Tibial nerve (tissue), 4 donors: ENCODE measurements around the gene DCAF17. TPM values are rescaled to one million over a fixed set of nuclear protein-coding genes. Genes with fewer than 3 reads are reported as not detected.

Experiments used
- DNase-seq, 2 donors: peaks; one replicate each; pipeline ENCODE4 v3.0.0-alpha.2; 2019; ENCODE audit warnings: low spot score in 2 of 2
- H3K27ac ChIP-seq, 4 donors: fragments of 200-600 bp; sonication (generic) in 3 of 4; one replicate each; pipeline ENCODE4 v1.5.1; 2017 to 2019; ENCODE audit warnings: mild to moderate bottlenecking in 1 of 4
- H3K27me3 ChIP-seq, 2 donors: fragments of 200-600 bp; sonication (generic) in 1 of 2; one replicate each; pipeline versions ENCODE4 v1.5.1 to v1.6.0; 2017 to 2019
- H3K36me3 ChIP-seq, 3 donors: fragments of 200-600 bp; sonication (generic); one replicate each; pipeline ENCODE4 v1.5.1; 2018 to 2019
- H3K4me1 ChIP-seq, 4 donors: fragments of 200-600 bp; sonication (generic) in 3 of 4; one replicate each; pipeline ENCODE4 v1.5.1; 2017 to 2019
- H3K4me3 ChIP-seq, 4 donors: fragments of 200-600 bp; sonication (generic) in 3 of 4; one replicate each; pipeline ENCODE4 v1.5.1; 2017 to 2019; ENCODE audit warnings: mild to moderate bottlenecking in 1 of 4, moderate library complexity in 1 of 4
- H3K9me3 ChIP-seq, 4 donors: fragments of 200-600 bp; sonication (generic) in 3 of 4; one replicate each; pipeline ENCODE4 v1.5.1; 2017 to 2019
- CTCF ChIP-seq, 5 experiments: fragments of 200-600 bp in 3 of 5; fragments of 450-650 bp in 2 of 5; sonication (generic) in 3 of 5; IDR thresholded peaks; one replicate each; pipeline ENCODE4 v1.5.1; 2016 to 2019; ENCODE audit warnings: antibody characterized with exemption in 5 of 5, mild to moderate bottlenecking in 3 of 5, moderate library complexity in 2 of 5
- EP300 ChIP-seq, 2 donors: sonication (generic); formaldehyde crosslinking; IDR thresholded peaks; one replicate each; pipeline ENCODE4 v1.6.1; 2017; ENCODE audit warnings: antibody characterized with exemption in 2 of 2, mild to moderate bottlenecking in 1 of 2
- POLR2A ChIP-seq, 2 donors: fragments of 450-650 bp; IDR thresholded peaks; one replicate each; pipeline ENCODE4 v1.6.1; 2017; ENCODE audit warnings: antibody characterized with exemption in 2 of 2, mild to moderate bottlenecking in 2 of 2, moderate library complexity in 2 of 2
- WGBS, 2 donors: methylation state at CpG; one replicate each; pipeline ENCODE4 v1.1.5; 2018; 5-methylcytosine and 5-hydroxymethylcytosine counted together
- total RNA-seq, 4 donors: library from RNA; depleted of rRNA; stranded (reverse); fragments of >200 nt; gene quantifications; one replicate each; pipeline ENCODE4 v1.1.0, GENCODE V29; 2016

The DCAF17 gene
- total RNA-seq, 4 donors from 2014 or later, result 17.3 to 38.4 (median 23.8) TPM

- no peak overlapping the region for H3K27ac ChIP-seq
- H3K9me3 ChIP-seq, result no peaks in the 10 kb centered on the region
- DNase-seq, result no peak
- no peak for TF ChIP-seq EP300 (IDR thresholded peaks at IDR 0.05)
- no peak for TF ChIP-seq POLR2A (IDR thresholded peaks at IDR 0.05)
- no peak for TF ChIP-seq CTCF (IDR thresholded peaks at IDR 0.05)
- WGBS, 2 donors, result 79 to 84% methylated on average over 5 of the region's 5 CpGs
- H3K27me3 ChIP-seq, result no peaks in the 10 kb centered on the region
- peaks cover 0 to 17% (median 0%) of the 10 kb centered on the region in 4 donors for H3K4me1 ChIP-seq
- H3K4me3 ChIP-seq, result no peak overlapping the region
- H3K36me3 ChIP-seq, result no peaks in the 10 kb centered on the region
Observed at GRCh38 chr2:171516793-171517192, 82.8 kb downstream of the DCAF17 start.

- Histone ChIP-seq H3K36me3 (no peaks in the 10 kb centered on the region), H3K4me1 (peaks cover 0 to 33% (median 9%) of the 10 kb centered on the region in 4 donors), H3K4me3 (no peak overlapping the region), H3K27me3 (no peaks in the 10 kb centered on the region), H3K9me3 (no peaks in the 10 kb centered on the region), H3K27ac (no peak overlapping the region)
- no peak for DNase-seq
- no peak for TF ChIP-seq POLR2A (IDR thresholded peaks at IDR 0.05)
- no peak for TF ChIP-seq CTCF (IDR thresholded peaks at IDR 0.05)
- TF ChIP-seq EP300 (IDR thresholded peaks at IDR 0.05), result no peak
- 76 to 80% methylated on average over 5 of the region's 5 CpGs for WGBS, 2 donors
Observed at GRCh38 chr2:171520471-171520870, 86.4 kb downstream of the DCAF17 start.

- H3K36me3 ChIP-seq, result no peaks in the 10 kb centered on the region
- H3K27me3 ChIP-seq, result no peaks in the 10 kb centered on the region
- no peak for DNase-seq
- peaks cover 0 to 41% (median 10%) of the 10 kb centered on the region in 4 donors for H3K4me1 ChIP-seq
- WGBS, 2 donors, result 46 to 57% methylated on average over 5 of the region's 5 CpGs
- peak overlapping the region; percentile 89 to 97 (median 95) for H3K27ac ChIP-seq
- TF ChIP-seq POLR2A (IDR thresholded peaks at IDR 0.05) (no peak), CTCF (IDR thresholded peaks at IDR 0.05) (no peak)
- no peaks in the 10 kb centered on the region for H3K9me3 ChIP-seq
- peak overlapping the region; percentile 65 to 97 (median 76) for H3K4me3 ChIP-seq
Observed at GRCh38 chr2:171521361-171522051, 87.5 kb downstream of the DCAF17 start.

- peak; percentile 64 to 97 for TF ChIP-seq EP300 (IDR thresholded peaks at IDR 0.05)
- TF ChIP-seq POLR2A (IDR thresholded peaks at IDR 0.05), result peak; percentile 78 to 89
- TF ChIP-seq CTCF (IDR thresholded peaks at IDR 0.05), result peak in 2 of 5 experiments; percentile 10 to 11
- no peaks in the 10 kb centered on the region for H3K36me3 ChIP-seq
- peak within 1 kb of the TSS; percentile 65 to 97 (median 76) for H3K4me3 ChIP-seq
- H3K9me3 ChIP-seq, result no peaks in the 10 kb centered on the region
- H3K27me3 ChIP-seq, result no peaks in the 10 kb centered on the region
- 1 to 2% methylated on average over 34 to 38 of the region's 45 CpGs for WGBS, 2 donors
- peak within 1 kb of the TSS; percentile 89 to 97 (median 95) for H3K27ac ChIP-seq
- DNase-seq, result peak; percentile 84 to 85
- H3K4me1 ChIP-seq, result peaks cover 0 to 48% (median 10%) of the 10 kb centered on the region in 4 donors
Observed at GRCh38 chr2:171522052-171522787, 88.2 kb downstream of the DCAF17 start, which contains the start of gene CYBRD1. TSS of gene CYBRD1 (plus strand) at chr2:171522474. CDS start at chr2:171522546, 72 bp downstream.

- peak overlapping the region; percentile 89 to 97 (median 95) for H3K27ac ChIP-seq
- DNase-seq, result no peak
- H3K36me3 ChIP-seq, result no peaks in the 10 kb centered on the region
- 0% methylated on average over 1 to 22 of the region's 29 CpGs for WGBS, 2 donors
- TF ChIP-seq POLR2A (IDR thresholded peaks at IDR 0.05), result no peak
- peak overlapping the region; percentile 65 to 97 (median 76) for H3K4me3 ChIP-seq
- no peaks in the 10 kb centered on the region for H3K9me3 ChIP-seq
- no peaks in the 10 kb centered on the region for H3K27me3 ChIP-seq
- H3K4me1 ChIP-seq, result peaks cover 0 to 54% (median 10%) of the 10 kb centered on the region in 4 donors
Observed at GRCh38 chr2:171522788-171523087, 88.7 kb downstream of the DCAF17 start.
